Posterior vena cava (tissue), 2 donors: ENCODE data around the gene CMPK2. TPM values are rescaled to one million over a fixed set of nuclear protein-coding genes. Genes with fewer than 3 reads are reported as not detected.
A peak's percentile ranks its signal among the peaks of the same experiment; 100 is the strongest.
"Not testable (repeated sequence)": the region's sequence is repeated elsewhere in the genome, so short reads cannot be mapped to it uniquely, and the experiment has no call there.

Experiments
- DNase-seq: peaks from one replicate; pipeline ENCODE4 v3.0.0-alpha.2; 2020; ENCODE audit warnings: low spot score
- intact Hi-C, 2 donors: fragments of 100-400 bp; cut with DNase I; formaldehyde crosslinking; loops; one replicate each; pipeline versions ENCODE4 v1.14.1 to v1.14.2; 2022 to 2023
- long read RNA-seq, 2 donors: library from polyadenylated mRNA; unstranded; transcript quantifications; one replicate each; pipeline ENCODE4 v2.0.0, GENCODE V29; 2020 to 2021
- total RNA-seq, 2 donors: library from RNA; stranded (reverse); fragmentation: NEBNext Ultra II Directional; extraction: Animal tissue kit (Norgen Biotek cat#: 25700); gene quantifications; one replicate each; pipeline ENCODE4 v1.2.1, GENCODE V29; 2021
- donor health status: DM: yes; HTN: yes; CAD: no.
- donor health status: DM: yes; HTN: yes; CAD: no.

Gene CMPK2
- total RNA-seq: 1 to 10 TPM; 3.0 to 4.9 TPM
- long read RNA-seq, donor 1, transcript CMPK2-201 (5 exons, 2,884 nt): major isoform, 6 of 6 reads
- long read RNA-seq, donor 1, partial matches to known transcripts: 0 of 6 reads
- long read RNA-seq, donor 1, other reads (novel, unspliced or antisense): 0 of 6 reads
- long read RNA-seq, donor 2, partial matches to known transcripts: 0 of 5 reads
- long read RNA-seq, donor 2, other reads (novel, unspliced or antisense): 0 of 5 reads

- intact Hi-C loops: no loop called here
- peak; percentile 90 for DNase-seq
Observed at GRCh38 chr2:6865346-6866274, at the start of gene CMPK2. Gene CMPK2, minus strand, starts transcription at chr2:6865907. Its CDS starts 211 bp downstream, at chr2:6865696.

DNA sequence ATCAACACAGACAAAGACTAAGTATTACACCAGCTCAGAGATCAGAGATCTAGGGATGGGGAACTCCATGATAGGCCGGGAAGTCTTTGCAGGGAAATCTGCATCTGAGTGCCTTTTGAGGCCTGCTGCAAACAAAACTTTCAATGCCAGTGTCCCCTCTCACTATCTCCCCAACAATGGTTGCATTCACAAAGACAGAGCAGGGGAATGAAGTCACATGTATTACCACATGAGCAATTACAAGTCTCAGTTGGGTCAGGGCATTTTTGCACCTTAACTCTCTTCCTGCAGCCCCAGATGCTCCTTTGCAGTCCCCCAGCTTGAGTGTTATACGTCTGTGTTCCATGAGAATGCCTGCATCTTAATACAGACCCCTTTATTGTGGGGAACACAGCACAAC is 49.7 kb upstream of the CMPK2 start:
- DNase-seq: no peak
- intact Hi-C loops: loop anchor here (10.0 kb wide), 2 partner anchors 109 to 119 kb away; no protein-coding TSS in a partner anchor

GRCh38 chr2:6914828-6915227 is 49.1 kb upstream of the CMPK2 start:
- no peak for DNase-seq
- intact Hi-C loops: loop anchor here (10.0 kb wide), 2 partner anchors 110 to 120 kb away; no protein-coding TSS in a partner anchor

DNA sequence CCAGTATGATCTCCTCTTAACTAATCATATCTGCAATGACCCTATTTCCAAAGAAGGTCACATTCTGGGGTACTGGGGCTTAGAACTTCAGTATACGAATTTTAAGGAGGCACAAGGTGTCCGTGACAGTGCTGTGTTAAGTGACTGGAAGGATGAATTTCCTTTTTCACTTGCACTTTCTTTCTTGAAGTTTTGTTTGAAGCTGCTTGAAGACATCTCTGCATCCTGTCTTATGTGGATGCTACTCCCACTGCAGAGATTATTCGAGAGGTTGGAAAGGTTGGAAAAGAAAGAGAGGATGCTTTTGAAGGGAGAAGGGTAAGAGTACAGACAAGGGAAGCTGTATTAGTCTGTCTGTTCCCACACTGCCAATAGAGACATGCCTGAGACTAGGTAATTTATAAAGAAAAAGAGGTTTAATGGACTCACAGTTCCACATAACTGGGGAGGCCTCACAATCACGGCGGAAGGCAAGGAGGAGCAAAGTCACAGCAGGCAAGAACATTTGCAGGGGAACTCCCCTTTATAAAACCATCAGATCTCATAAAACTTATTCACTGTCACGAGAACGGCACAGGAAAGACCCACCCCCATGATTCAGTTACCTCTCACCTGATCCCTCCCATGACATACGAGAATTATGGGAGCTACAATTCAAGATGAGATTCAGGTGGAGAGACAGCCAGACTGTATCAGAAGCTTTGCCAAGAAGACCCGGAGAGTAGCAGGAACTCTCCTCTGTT is 47.9 kb upstream of the CMPK2 start:
- intact Hi-C loops: loop anchor here (10.0 kb wide), 2 partner anchors 111 to 121 kb away; no protein-coding TSS in a partner anchor
- no peak for DNase-seq

GRCh38 chr2:6911721-6912120 is 46.0 kb upstream of the CMPK2 start:
- intact Hi-C loops: loop anchor here (10.0 kb wide), 2 partner anchors 113 to 123 kb away; no protein-coding TSS in a partner anchor
- no peak for DNase-seq

DNA sequence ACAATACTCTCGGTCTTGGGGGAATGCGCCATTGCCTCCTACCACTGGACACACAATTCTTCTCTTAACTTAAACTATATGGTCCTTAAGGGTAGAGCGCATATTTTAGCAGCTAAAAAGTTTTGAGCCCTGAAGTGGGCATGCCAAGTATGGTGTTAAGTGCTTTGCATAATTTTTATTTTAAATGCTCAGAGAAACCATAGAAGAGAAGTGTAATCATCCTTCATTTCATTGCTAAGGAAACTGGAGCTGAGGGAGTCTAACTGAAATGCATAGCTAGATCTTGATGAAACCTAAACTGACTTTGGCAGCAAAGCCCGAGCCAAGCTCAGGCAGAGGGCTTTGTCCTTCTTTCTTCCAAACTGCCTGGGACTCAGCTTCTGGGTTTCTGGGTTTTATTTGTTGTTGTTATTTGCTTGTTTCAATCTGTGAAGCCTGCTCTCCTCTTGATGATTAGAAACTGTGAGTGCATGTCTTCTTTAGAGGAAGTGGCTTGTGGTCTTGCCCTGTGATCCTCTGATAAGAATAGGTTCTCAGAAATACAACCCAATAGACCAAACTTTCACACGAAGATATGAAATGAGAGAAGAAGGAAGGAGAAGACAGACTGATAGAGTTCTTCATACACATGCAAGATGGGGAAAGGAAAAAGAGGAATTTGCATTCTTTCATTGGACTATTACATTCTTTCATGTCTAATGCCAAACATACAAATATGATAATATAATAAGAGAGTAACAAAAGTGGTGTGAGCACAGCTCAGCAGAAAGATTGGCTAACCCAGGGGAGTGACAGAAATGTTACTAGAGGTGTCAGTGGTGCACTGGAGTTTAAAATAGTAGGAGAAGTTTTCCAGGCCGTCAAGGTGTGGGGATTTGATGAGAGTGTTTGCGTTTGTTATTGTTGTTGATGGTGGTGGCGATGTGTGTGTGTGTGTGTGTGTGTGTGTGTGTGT is 44.0 kb upstream of the CMPK2 start:
- intact Hi-C loops: loop anchor here (10.0 kb wide), 2 partner anchors 115 to 125 kb away; no protein-coding TSS in a partner anchor

DNA sequence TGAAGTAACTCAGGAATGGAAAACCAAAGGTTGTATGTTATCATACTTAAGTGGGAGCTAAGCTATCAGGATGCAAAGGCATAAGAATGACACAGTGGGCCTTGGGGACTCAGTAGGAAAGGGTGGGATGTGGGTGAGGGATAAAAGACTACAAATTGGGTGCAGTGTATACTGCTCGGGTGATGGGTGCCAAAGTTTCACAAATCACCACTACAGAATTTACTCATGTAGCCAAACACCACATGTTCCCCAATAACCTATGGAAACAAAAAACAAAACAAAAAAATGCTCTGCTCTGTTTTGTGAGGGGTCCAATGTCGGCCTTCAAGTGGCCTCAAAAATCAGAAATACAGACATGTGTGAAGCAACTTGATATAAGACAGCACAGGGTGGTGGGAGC is 42.6 kb upstream of the CMPK2 start:
- intact Hi-C loops: no loop called here
- no peak for DNase-seq

More for the DNA sequence above, 44.0 kb upstream of the CMPK2 start:
- DNase-seq: no peak

GRCh38 chr2:6906165-6906741 is 40.5 kb upstream of the CMPK2 start:
- no peak for DNase-seq
- intact Hi-C loops: no loop called here

- DNase-seq: no peak
Observed at GRCh38 chr2:6905668-6906067, 40.0 kb upstream of the CMPK2 start.

GRCh38 chr2:6902581-6902980 is 36.9 kb upstream of the CMPK2 start:
- DNase-seq, intact Hi-C loops: not testable (repeated sequence)

More at GRCh38 chr2:6905668-6906067, 40.0 kb upstream of the CMPK2 start:
- intact Hi-C loops: loop anchor here in 1 of 2 donors (1.0 kb wide), 1 partner anchor 22 kb away; no protein-coding TSS in a partner anchor

GRCh38 chr2:6896930-6897759 is 31.4 kb upstream of the CMPK2 start:
- intact Hi-C loops: no loop called here
- DNase-seq: no peak

- intact Hi-C loops: no loop called here
- DNase-seq: no peak
Observed at GRCh38 chr2:6893876-6894482, 28.3 kb upstream of the CMPK2 start.

DNA sequence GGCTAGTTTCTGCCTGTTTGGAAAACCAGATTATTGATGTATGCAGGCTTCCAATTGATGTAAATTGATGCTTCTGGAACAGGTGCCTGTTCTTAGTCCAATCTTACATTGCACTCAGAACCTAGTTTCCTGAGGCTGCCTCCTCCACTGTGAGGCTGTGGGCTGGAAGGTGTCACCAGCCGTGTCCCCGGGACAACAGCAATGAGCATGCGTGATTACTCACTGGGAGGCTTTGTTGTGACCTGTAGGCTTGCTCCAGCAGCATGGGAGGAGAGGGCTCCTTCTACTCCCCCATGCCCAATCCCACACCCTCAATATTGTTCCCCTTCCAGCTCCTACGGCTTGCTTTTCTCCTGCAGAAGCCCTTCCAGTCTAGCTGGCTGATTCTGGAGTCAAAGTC is 23.0 kb upstream of the CMPK2 start:
- intact Hi-C loops: no loop called here
- DNase-seq: no peak

DNA sequence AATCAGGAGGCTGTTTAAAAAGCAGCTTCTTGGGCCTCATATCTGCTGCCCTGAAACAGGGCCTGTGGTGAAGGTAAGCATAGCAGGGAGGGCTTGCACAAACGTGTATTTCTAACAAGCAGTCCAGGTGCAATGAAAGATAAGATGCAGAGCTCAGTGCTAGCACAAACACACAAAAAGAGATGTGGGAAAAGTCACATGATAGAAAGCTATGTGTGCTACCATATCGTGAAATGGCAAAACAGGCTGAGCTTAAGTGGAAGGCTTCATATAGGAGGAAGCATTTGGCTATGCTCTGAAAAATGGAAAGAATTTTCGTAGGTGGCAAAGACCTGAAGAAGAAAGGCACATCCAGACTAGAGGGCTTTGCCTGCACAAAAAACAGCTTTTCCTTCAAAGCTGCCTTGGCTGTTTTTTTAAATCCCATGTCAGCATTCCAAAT is 22.1 kb upstream of the CMPK2 start:
- intact Hi-C loops: no loop called here
- DNase-seq: no peak

GRCh38 chr2:6885968-6886367 is 20.3 kb upstream of the CMPK2 start:
- intact Hi-C loops: no loop called here
- no peak for DNase-seq

GRCh38 chr2:6885551-6885950 is 19.8 kb upstream of the CMPK2 start:
- DNase-seq: no peak
- intact Hi-C loops: no loop called here
